ENCODE data around the gene SPARCL1. TPM values are rescaled to one million over a fixed set of nuclear protein-coding genes. Genes with fewer than 3 reads are reported as not detected.

Gene SPARCL1
- total and polyA plus RNA-seq, 9 donors, result 210 to 425 (median 256) TPM

GRCh38 chr4:87527431-87528220 is 1.6 kb downstream of the SPARCL1 start:
- Histone ChIP-seq H3K4me1 (ENCODE audit: control insufficient read depth, insufficient read depth, low read length) (peaks cover 23% of the 10 kb centered on the region), H3K9me3 (replicated peaks; ENCODE audit: control insufficient read depth, low read depth, low read length) (peaks cover 3% of the 10 kb centered on the region), H3K27me3 (ENCODE audit: control insufficient read depth, insufficient read depth, low read length) (no peaks in the 10 kb centered on the region), H3K36me3 (ENCODE audit: control insufficient read depth, insufficient read depth, low read length) (no peaks in the 10 kb centered on the region), H3K27ac (ENCODE audit: low read length) (peak overlapping the region; percentile 93), H3K4me3 (ENCODE audit: low read length) (peak overlapping the region; percentile 53)
- DNase-seq, result peak; percentile 84
- WGBS (ENCODE audit: insufficient coverage), result no CpG with 5 or more reads among the region's 2 CpGs

GRCh38 chr4:87525636-87526295 is 3.4 kb downstream of the SPARCL1 start:
- Histone ChIP-seq H3K27ac (ENCODE audit: low read length) (peak overlapping the region; percentile 93), H3K27me3 (ENCODE audit: control insufficient read depth, insufficient read depth, low read length) (no peaks in the 10 kb centered on the region), H3K9me3 (replicated peaks; ENCODE audit: control insufficient read depth, low read depth, low read length) (peaks cover 3% of the 10 kb centered on the region), H3K4me3 (ENCODE audit: low read length) (no peak overlapping the region), H3K36me3 (ENCODE audit: control insufficient read depth, insufficient read depth, low read length) (no peaks in the 10 kb centered on the region), H3K4me1 (ENCODE audit: control insufficient read depth, insufficient read depth, low read length) (peaks cover 28% of the 10 kb centered on the region)
- WGBS (ENCODE audit: insufficient coverage), result no CpG with 5 or more reads among the region's 3 CpGs
- DNase-seq, result peak; percentile 91

- no peak overlapping the region for H3K4me3 ChIP-seq (ENCODE audit: low read length)
- H3K27ac ChIP-seq (ENCODE audit: low read length), result no peak overlapping the region
- WGBS (ENCODE audit: insufficient coverage), result no CpG with 5 or more reads among the region's 2 CpGs
- no peaks in the 10 kb centered on the region for H3K36me3 ChIP-seq (ENCODE audit: control insufficient read depth, insufficient read depth, low read length)
- DNase-seq, result no peak
- H3K27me3 ChIP-seq (ENCODE audit: control insufficient read depth, insufficient read depth, low read length), result no peaks in the 10 kb centered on the region
- peaks cover 3% of the 10 kb centered on the region for H3K9me3 ChIP-seq (replicated peaks; ENCODE audit: control insufficient read depth, low read depth, low read length)
- H3K4me1 ChIP-seq (ENCODE audit: control insufficient read depth, insufficient read depth, low read length), result peaks cover 24% of the 10 kb centered on the region
Measured at GRCh38 chr4:87524456-87524855, 4.7 kb downstream of the SPARCL1 start.

- H3K4me3 ChIP-seq (ENCODE audit: low read length), result no peak overlapping the region
- 0% methylated on average over 1 of the region's 4 CpGs for WGBS (ENCODE audit: insufficient coverage)
- peaks cover 24% of the 10 kb centered on the region for H3K4me1 ChIP-seq (ENCODE audit: control insufficient read depth, insufficient read depth, low read length)
- peaks cover 3% of the 10 kb centered on the region for H3K9me3 ChIP-seq (replicated peaks; ENCODE audit: control insufficient read depth, low read depth, low read length)
- no peaks in the 10 kb centered on the region for H3K36me3 ChIP-seq (ENCODE audit: control insufficient read depth, insufficient read depth, low read length)
- DNase-seq, result peak; percentile 79
- H3K27me3 ChIP-seq (ENCODE audit: control insufficient read depth, insufficient read depth, low read length), result no peaks in the 10 kb centered on the region
- H3K27ac ChIP-seq (ENCODE audit: low read length), result peak overlapping the region; percentile 45
Measured at GRCh38 chr4:87523307-87523706, 5.9 kb downstream of the SPARCL1 start.

- Histone ChIP-seq H3K36me3 (ENCODE audit: control insufficient read depth, insufficient read depth, low read length) (peaks cover 3% of the 10 kb centered on the region), H3K4me3 (ENCODE audit: low read length) (no peak overlapping the region), H3K27ac (ENCODE audit: low read length) (peak overlapping the region; percentile 83), H3K4me1 (ENCODE audit: control insufficient read depth, insufficient read depth, low read length) (peaks cover 22% of the 10 kb centered on the region), H3K27me3 (ENCODE audit: control insufficient read depth, insufficient read depth, low read length) (no peaks in the 10 kb centered on the region), H3K9me3 (replicated peaks; ENCODE audit: control insufficient read depth, low read depth, low read length) (peaks cover 3% of the 10 kb centered on the region)
- DNase-seq, result peak; percentile 42
- no CpG with 5 or more reads among the region's 3 CpGs for WGBS (ENCODE audit: insufficient coverage)
Measured at GRCh38 chr4:87521757-87522374, 7.3 kb downstream of the SPARCL1 start.

GRCh38 chr4:87521319-87521718 is 7.9 kb downstream of the SPARCL1 start:
- Histone ChIP-seq H3K4me3 (ENCODE audit: low read length) (no peak overlapping the region), H3K27me3 (ENCODE audit: control insufficient read depth, insufficient read depth, low read length) (no peaks in the 10 kb centered on the region)

GRCh38 chr4:87517621-87518020 is 11.6 kb downstream of the SPARCL1 start:
- 17% methylated on average over 1 of the region's 2 CpGs for WGBS (ENCODE audit: insufficient coverage)
- Histone ChIP-seq H3K4me1 (ENCODE audit: control insufficient read depth, insufficient read depth, low read length) (peaks cover 13% of the 10 kb centered on the region), H3K4me3 (ENCODE audit: low read length) (no peak overlapping the region), H3K27ac (ENCODE audit: low read length) (peak overlapping the region; percentile 7), H3K9me3 (replicated peaks; ENCODE audit: control insufficient read depth, low read depth, low read length) (no peaks in the 10 kb centered on the region), H3K27me3 (ENCODE audit: control insufficient read depth, insufficient read depth, low read length) (no peaks in the 10 kb centered on the region), H3K36me3 (ENCODE audit: control insufficient read depth, insufficient read depth, low read length) (peaks cover 3% of the 10 kb centered on the region)
- no peak for DNase-seq

More at GRCh38 chr4:87521319-87521718, 7.9 kb downstream of the SPARCL1 start:
- H3K27ac ChIP-seq (ENCODE audit: low read length), result peak overlapping the region; percentile 83
- peaks cover 19% of the 10 kb centered on the region for H3K4me1 ChIP-seq (ENCODE audit: control insufficient read depth, insufficient read depth, low read length)
- peaks cover 3% of the 10 kb centered on the region for H3K9me3 ChIP-seq (replicated peaks; ENCODE audit: control insufficient read depth, low read depth, low read length)
- no peak for DNase-seq
- H3K36me3 ChIP-seq (ENCODE audit: control insufficient read depth, insufficient read depth, low read length), result peaks cover 3% of the 10 kb centered on the region
- no CpG with 5 or more reads among the region's 1 CpG for WGBS (ENCODE audit: insufficient coverage)

- Histone ChIP-seq H3K36me3 (ENCODE audit: control insufficient read depth, insufficient read depth, low read length) (peaks cover 3% of the 10 kb centered on the region), H3K4me1 (ENCODE audit: control insufficient read depth, insufficient read depth, low read length) (peaks cover 7% of the 10 kb centered on the region), H3K27me3 (ENCODE audit: control insufficient read depth, insufficient read depth, low read length) (no peaks in the 10 kb centered on the region), H3K27ac (ENCODE audit: low read length) (no peak overlapping the region), H3K9me3 (replicated peaks; ENCODE audit: control insufficient read depth, low read depth, low read length) (no peaks in the 10 kb centered on the region), H3K4me3 (ENCODE audit: low read length) (no peak overlapping the region)
- DNase-seq, result no peak
- 80% methylated on average over 1 of the region's 3 CpGs for WGBS (ENCODE audit: insufficient coverage)
Measured at GRCh38 chr4:87516683-87517082, 12.5 kb downstream of the SPARCL1 start.

GRCh38 chr4:87512400-87512799 is 16.8 kb downstream of the SPARCL1 start:
- Histone ChIP-seq H3K4me3 (ENCODE audit: low read length) (no peak overlapping the region), H3K9me3 (replicated peaks; ENCODE audit: control insufficient read depth, low read depth, low read length) (no peaks in the 10 kb centered on the region), H3K36me3 (ENCODE audit: control insufficient read depth, insufficient read depth, low read length) (peaks cover 21% of the 10 kb centered on the region), H3K27me3 (ENCODE audit: control insufficient read depth, insufficient read depth, low read length) (no peaks in the 10 kb centered on the region), H3K27ac (ENCODE audit: low read length) (no peak overlapping the region), H3K4me1 (ENCODE audit: control insufficient read depth, insufficient read depth, low read length) (peaks cover 6% of the 10 kb centered on the region)
- WGBS (ENCODE audit: insufficient coverage), result no CpG with 5 or more reads among the region's 1 CpG
- no peak for DNase-seq

- H3K4me3 ChIP-seq (ENCODE audit: low read length), result no peak overlapping the region
- H3K27me3 ChIP-seq (ENCODE audit: control insufficient read depth, insufficient read depth, low read length), result no peaks in the 10 kb centered on the region
- 55% methylated on average over 1 of the region's 2 CpGs for WGBS (ENCODE audit: insufficient coverage)
- no peaks in the 10 kb centered on the region for H3K9me3 ChIP-seq (replicated peaks; ENCODE audit: control insufficient read depth, low read depth, low read length)
- peaks cover 6% of the 10 kb centered on the region for H3K4me1 ChIP-seq (ENCODE audit: control insufficient read depth, insufficient read depth, low read length)
- H3K36me3 ChIP-seq (ENCODE audit: control insufficient read depth, insufficient read depth, low read length), result peaks cover 21% of the 10 kb centered on the region
- H3K27ac ChIP-seq (ENCODE audit: low read length), result no peak overlapping the region
- DNase-seq, result no peak
Measured at GRCh38 chr4:87511500-87511899, 17.7 kb downstream of the SPARCL1 start.
